Keratinocyte (primary cell): Measurements from ENCODE around the gene STYXL1. TPM values are rescaled to one million over a fixed set of nuclear protein-coding genes. Genes with fewer than 3 reads are reported as not detected.

Source experiments
- DNase-seq: peaks from one replicate; pipeline ENCODE4 v3.0.0-alpha.2; 2011; ENCODE audit warnings: low read depth, missing footprints, low spot score
- FAIRE-seq: peaks from 2 replicates; lab custom pipeline; 2011; peaks lifted over from hg19 to GRCh38; lab: Jason Lieb, UNC
- H2AFZ ChIP-seq: 2 replicates; pipeline ENCODE4 v1.6.0; 2012; ENCODE audit warnings: low read length, control low read depth, inconsistent platforms; ENCODE audit not compliant: control insufficient read depth
- H3K27ac ChIP-seq: 2 replicates; pipeline ENCODE4 v1.5.1; 2011; ENCODE audit warnings: low read length; ENCODE audit not compliant: control insufficient read depth, insufficient read depth
- H3K27me3 ChIP-seq: 3 replicates; pipeline ENCODE4 v1.6.0; 2011; ENCODE audit warnings: low read length; ENCODE audit not compliant: control insufficient read depth, insufficient read depth; ENCODE audit errors: extremely low read depth
- H3K36me3 ChIP-seq, 2 experiments: 2 replicates in 1 of 2; 3 replicates in 1 of 2; pipeline ENCODE4 v1.5.1; 2011; ENCODE audit warnings: low read length in 2 of 2, mild to moderate bottlenecking in 1 of 2; ENCODE audit not compliant: control insufficient read depth in 2 of 2, insufficient read depth in 2 of 2; ENCODE audit errors: extremely low read depth in 1 of 2
- H3K4me1 ChIP-seq: 3 replicates; pipeline ENCODE4 v1.5.1; 2011; ENCODE audit warnings: low read length; ENCODE audit not compliant: control insufficient read depth, insufficient read depth; ENCODE audit errors: extremely low read depth
- H3K4me2 ChIP-seq: 3 replicates; pipeline ENCODE4 v1.6.0; 2011; ENCODE audit warnings: low read depth, low read length; ENCODE audit not compliant: control insufficient read depth, insufficient read depth; ENCODE audit errors: extremely low read depth
- H3K4me3 ChIP-seq, 3 experiments: fragments of 200-600 bp in 1 of 3; sonication (generic) in 1 of 3; 2 replicates in 2 of 3; 3 replicates in 1 of 3; pipeline ENCODE4 v1.5.1; 2011 to 2016; ENCODE audit warnings: low read length in 3 of 3, mild to moderate bottlenecking in 3 of 3, control low read depth in 2 of 3, inconsistent platforms in 1 of 3, low read depth in 1 of 3, mixed read lengths in 1 of 3, mixed run types in 1 of 3, moderate library complexity in 1 of 3; ENCODE audit not compliant: control insufficient read depth in 2 of 3, insufficient read depth in 2 of 3; ENCODE audit errors: extremely low read depth in 1 of 3
- H3K79me2 ChIP-seq: 2 replicates; pipeline ENCODE4 v1.6.0; 2012; ENCODE audit warnings: low read length; ENCODE audit not compliant: control insufficient read depth, insufficient read depth
- H3K9ac ChIP-seq: 3 replicates; pipeline ENCODE4 v1.6.0; 2011; ENCODE audit warnings: low read length; ENCODE audit not compliant: control insufficient read depth, insufficient read depth; ENCODE audit errors: extremely low read depth
- H3K9me1 ChIP-seq: 3 replicates; pipeline ENCODE4 v1.6.0; 2011; ENCODE audit warnings: low read length; ENCODE audit not compliant: control insufficient read depth, insufficient read depth; ENCODE audit errors: extremely low read depth
- H3K9me3 ChIP-seq: 2 replicates; pipeline ENCODE4 v1.5.1; 2012; ENCODE audit warnings: low read depth, low read length; ENCODE audit not compliant: control insufficient read depth
- H4K20me1 ChIP-seq: 3 replicates; pipeline ENCODE4 v1.6.0; 2011; ENCODE audit warnings: low read length; ENCODE audit not compliant: control insufficient read depth, insufficient read depth; ENCODE audit errors: extremely low read depth
- EZH2 ChIP-seq: IDR thresholded peaks from one replicate; pipeline ENCODE4 v1.6.1; 2012; ENCODE audit warnings: inconsistent platforms, mild to moderate bottlenecking, low read length, moderate library complexity
- dilution Hi-C: fragments of 300-500 bp; cut with MboI; formaldehyde crosslinking; loops from one replicate; pipeline ENCODE4 v1.7.0; 2020; ENCODE audit warnings: low sequenced_read_pairs; ENCODE audit not compliant: extremely low pct_ligation_motif_present
- polyA plus RNA-seq, 5 experiments: library from polyadenylated mRNA; depleted of rRNA in 3 of 5; stranded (reverse) in 3 of 5; stranded (forward) in 1 of 5; unstranded in 1 of 5; fragments of >200 nt; gene quantifications; 1 replicate in 1 of 5; 2 replicates in 3 of 5; 3 replicates in 1 of 5; pipeline versions ENCODE4 v1.2.1 to v1.2.3, GENCODE V29; 2011 to 2012; ENCODE audit warnings: missing spikeins in 2 of 5, low read depth in 1 of 5, low replicate concordance in 1 of 5
- TF ChIP-seq, protein P1 (sequence below), 3 experiments: IDR thresholded peaks in 1 of 3; conservative IDR thresholded peaks in 1 of 3; optimal IDR thresholded peaks in 1 of 3; 2 replicates in 2 of 3; 3 replicates in 1 of 3; pipeline versions ENCODE3 to v1.5.1; 2011; ENCODE audit warnings: low read length in 3 of 3, mild to moderate bottlenecking in 3 of 3, moderate library complexity in 2 of 3, control low read depth in 1 of 3, inconsistent platforms in 1 of 3; ENCODE audit not compliant: insufficient read depth in 2 of 3; ENCODE audit errors: extremely low read depth in 1 of 3

The STYXL1 gene
- polyA plus RNA-seq, 1 donor (not counting 4 experiments of a cell fraction or from before 2014, with no cell fraction given), result 76.2 TPM

DNA sequence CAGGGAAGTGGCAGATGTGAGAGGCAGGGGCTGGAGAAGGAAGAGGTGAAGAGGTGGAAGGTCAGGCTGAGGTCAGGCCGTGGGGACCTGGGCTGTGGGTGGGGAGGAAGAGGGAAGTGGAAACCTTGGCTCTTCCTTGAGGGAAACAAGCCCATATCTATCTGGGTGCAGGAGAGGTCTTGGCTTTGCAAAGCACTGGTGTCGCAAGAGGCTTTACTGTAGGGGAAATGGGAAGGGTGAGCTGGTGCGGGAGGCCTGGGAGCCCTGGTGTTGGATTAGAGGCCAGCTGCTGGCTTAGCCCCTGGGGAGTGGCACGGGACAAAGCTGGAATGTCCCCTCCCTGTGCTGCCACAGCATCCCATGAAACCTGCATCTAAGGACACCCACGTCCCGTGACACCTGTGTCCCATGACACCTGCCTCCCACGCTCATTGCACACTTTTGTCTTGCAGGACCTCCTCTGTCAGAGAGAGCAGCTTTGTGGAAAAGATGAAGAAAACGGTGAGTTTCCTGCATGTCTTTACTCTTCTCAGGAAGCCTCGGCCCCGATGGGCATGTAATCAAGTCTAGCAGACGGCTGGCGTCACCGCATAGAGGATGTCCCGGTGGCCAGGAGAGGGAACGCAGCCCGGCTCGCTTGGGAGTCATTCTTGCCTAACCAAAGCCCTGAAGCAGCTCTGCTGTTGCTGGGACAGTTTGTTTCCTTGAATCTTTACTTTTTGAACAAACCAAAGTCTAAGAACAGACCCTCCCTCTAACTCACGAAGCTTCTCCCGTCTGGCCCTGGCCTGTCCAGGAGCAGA is 75.6 kb downstream of the STYXL1 start:
- Histone ChIP-seq H3K27ac (no peak overlapping the region), H3K79me2 (no peaks in the 10 kb centered on the region), H2AFZ (no peak overlapping the region), H3K36me3 (peaks cover 3 to 6% of the 10 kb centered on the region in 2 experiments), H3K9ac (no peak overlapping the region), H3K9me3 (no peaks in the 10 kb centered on the region), H3K4me3 (no peak overlapping the region), H3K27me3 (no peaks in the 10 kb centered on the region), H3K4me1 (no peaks in the 10 kb centered on the region), H3K9me1 (no peaks in the 10 kb centered on the region), H4K20me1 (no peaks in the 10 kb centered on the region), H3K4me2 (no peak overlapping the region)
- dilution Hi-C loops, result no loop called here
- FAIRE-seq (no peak), DNase-seq (no peak)
- no peak for TF ChIP-seq EZH2
- TF ChIP-seq, protein P1, sequence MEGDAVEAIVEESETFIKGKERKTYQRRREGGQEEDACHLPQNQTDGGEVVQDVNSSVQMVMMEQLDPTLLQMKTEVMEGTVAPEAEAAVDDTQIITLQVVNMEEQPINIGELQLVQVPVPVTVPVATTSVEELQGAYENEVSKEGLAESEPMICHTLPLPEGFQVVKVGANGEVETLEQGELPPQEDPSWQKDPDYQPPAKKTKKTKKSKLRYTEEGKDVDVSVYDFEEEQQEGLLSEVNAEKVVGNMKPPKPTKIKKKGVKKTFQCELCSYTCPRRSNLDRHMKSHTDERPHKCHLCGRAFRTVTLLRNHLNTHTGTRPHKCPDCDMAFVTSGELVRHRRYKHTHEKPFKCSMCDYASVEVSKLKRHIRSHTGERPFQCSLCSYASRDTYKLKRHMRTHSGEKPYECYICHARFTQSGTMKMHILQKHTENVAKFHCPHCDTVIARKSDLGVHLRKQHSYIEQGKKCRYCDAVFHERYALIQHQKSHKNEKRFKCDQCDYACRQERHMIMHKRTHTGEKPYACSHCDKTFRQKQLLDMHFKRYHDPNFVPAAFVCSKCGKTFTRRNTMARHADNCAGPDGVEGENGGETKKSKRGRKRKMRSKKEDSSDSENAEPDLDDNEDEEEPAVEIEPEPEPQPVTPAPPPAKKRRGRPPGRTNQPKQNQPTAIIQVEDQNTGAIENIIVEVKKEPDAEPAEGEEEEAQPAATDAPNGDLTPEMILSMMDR (optimal IDR thresholded peaks at IDR 0.05 in 1 of 3, IDR thresholded peaks at IDR 0.05 in 1 of 3, conservative IDR thresholded peaks at IDR 0.05 in 1 of 3; ENCODE audit: extremely low read depth in 1 of 3, insufficient read depth in 2 of 3, low read length in 3 of 3), result peak in 2 of 3 experiments; percentile 17 to 25

DNA sequence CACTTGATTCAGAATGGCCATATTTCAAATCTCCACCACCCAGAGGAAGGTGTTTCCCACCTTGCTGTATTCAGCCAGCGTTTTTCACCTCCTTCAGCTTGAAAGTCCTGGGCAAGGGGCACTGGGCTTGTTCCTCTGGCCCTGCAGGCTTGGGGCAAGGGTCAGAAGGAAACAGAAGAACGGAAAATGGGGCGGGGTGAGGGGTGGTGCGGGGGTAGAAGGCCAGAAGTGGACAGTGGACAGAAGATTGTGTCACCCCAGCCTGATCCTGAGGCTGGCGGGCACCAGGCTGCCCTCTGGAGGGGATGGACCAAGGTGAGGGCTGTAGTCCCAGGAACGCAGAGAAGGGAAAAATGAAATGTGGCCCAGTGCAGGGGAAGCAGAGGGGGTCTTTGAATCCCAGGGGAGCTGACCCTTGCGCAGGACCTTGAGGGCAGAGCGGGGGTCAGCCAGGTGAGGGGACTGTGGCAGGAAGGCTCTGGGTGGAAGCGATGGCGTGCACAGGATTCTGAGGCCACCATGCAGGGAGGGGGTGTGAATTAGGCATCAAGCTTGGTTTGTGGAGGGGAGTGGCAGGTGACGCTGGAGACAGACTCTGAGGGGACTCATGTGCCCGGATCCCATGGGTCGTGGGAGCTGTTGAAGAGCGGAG is 76.4 kb downstream of the STYXL1 start:
- Histone ChIP-seq H3K36me3 (peaks cover 3 to 8% of the 10 kb centered on the region in 2 experiments), H3K27me3 (no peaks in the 10 kb centered on the region), H3K4me3 (no peak overlapping the region), H3K9me3 (no peaks in the 10 kb centered on the region), H3K9ac (no peak overlapping the region), H3K27ac (no peak overlapping the region), H3K4me1 (no peaks in the 10 kb centered on the region), H3K9me1 (no peaks in the 10 kb centered on the region), H2AFZ (no peak overlapping the region), H3K79me2 (no peaks in the 10 kb centered on the region), H4K20me1 (no peaks in the 10 kb centered on the region), H3K4me2 (no peak overlapping the region)
- FAIRE-seq (no peak), DNase-seq (no peak)
- TF ChIP-seq EZH2, result no peak
- TF ChIP-seq, protein P1 (optimal IDR thresholded peaks at IDR 0.05 in 1 of 3, IDR thresholded peaks at IDR 0.05 in 1 of 3, conservative IDR thresholded peaks at IDR 0.05 in 1 of 3; ENCODE audit: extremely low read depth in 1 of 3, insufficient read depth in 2 of 3, low read length in 3 of 3), result no peak
- dilution Hi-C loops, result no loop called here
